H9 (cell line): ENCODE results near the gene FSIP1. TPM values are rescaled to one million over a fixed set of nuclear protein-coding genes. Genes with fewer than 3 reads are reported as not detected.
A peak's percentile ranks its signal among the peaks of the same experiment; 100 is the strongest.

Source experiments
- DNase-seq: peaks from one replicate; pipeline ENCODE4 v3.0.0-alpha.2; 2017
- H2AFZ ChIP-seq: one replicate; pipeline ENCODE4 v1.6.1; 2013; ENCODE audit warnings: mild to moderate bottlenecking, low read length, control low read depth, moderate library complexity
- H2AK5ac ChIP-seq: 2 replicates; pipeline ENCODE4 v1.6.1; 2013; ENCODE audit warnings: low read length, control low read depth, mixed read lengths; ENCODE audit not compliant: insufficient read length
- H2BK120ac ChIP-seq: one replicate; pipeline ENCODE4 v1.6.1; 2013; ENCODE audit warnings: low read depth, mild to moderate bottlenecking, low read length, control low read depth, inconsistent platforms; ENCODE audit not compliant: poor library complexity, severe bottlenecking
- H2BK12ac ChIP-seq: 2 replicates; pipeline ENCODE4 v1.6.1; 2013; ENCODE audit warnings: low read length, control low read depth, mixed read lengths, low read depth; ENCODE audit not compliant: insufficient read length
- H2BK15ac ChIP-seq: 2 replicates; pipeline ENCODE4 v1.6.1; 2013; ENCODE audit warnings: low read depth, low read length, control low read depth
- H2BK20ac ChIP-seq: one replicate; pipeline ENCODE4 v1.6.1; 2013; ENCODE audit warnings: low read depth, mild to moderate bottlenecking, low read length, control low read depth, inconsistent platforms; ENCODE audit not compliant: poor library complexity, severe bottlenecking
- H2BK5ac ChIP-seq: 2 replicates; pipeline ENCODE4 v1.6.1; 2013; ENCODE audit warnings: low read length, control low read depth, mixed read lengths; ENCODE audit not compliant: insufficient read length
- H3K14ac ChIP-seq: 2 replicates; pipeline ENCODE4 v1.6.1; 2013; ENCODE audit warnings: low read length, control low read depth; ENCODE audit not compliant: insufficient read depth
- H3K18ac ChIP-seq: 2 replicates; pipeline ENCODE4 v1.6.1; 2013; ENCODE audit warnings: low read depth, mild to moderate bottlenecking, mixed read lengths, low read length, control low read depth; ENCODE audit not compliant: insufficient read length
- H3K23ac ChIP-seq: 2 replicates; pipeline ENCODE4 v1.6.1; 2013; ENCODE audit warnings: low read length, control low read depth, mixed read lengths, low read depth; ENCODE audit not compliant: insufficient read length
- H3K23me2 ChIP-seq: 2 replicates; pipeline ENCODE4 v1.6.1; 2013; ENCODE audit warnings: low read depth, mild to moderate bottlenecking, mixed read lengths, low read length, control low read depth; ENCODE audit not compliant: insufficient read length, poor library complexity, severe bottlenecking
- H3K27ac ChIP-seq: 2 replicates; pipeline ENCODE4 v1.5.1; 2013; ENCODE audit warnings: low read length, control low read depth, mixed read lengths, low read depth; ENCODE audit not compliant: insufficient read length
- H3K27me3 ChIP-seq: 2 replicates; pipeline ENCODE4 v1.6.1; 2013; ENCODE audit warnings: low read length, control low read depth, inconsistent platforms; ENCODE audit not compliant: insufficient read depth
- H3K4ac ChIP-seq: 2 replicates; pipeline ENCODE4 v1.6.1; 2013; ENCODE audit warnings: low read depth, mild to moderate bottlenecking, control low read depth, inconsistent platforms, low read length, moderate library complexity
- H3K4me1 ChIP-seq: 2 replicates; pipeline ENCODE4 v1.6.1; 2013; ENCODE audit warnings: low read length, control low read depth, inconsistent platforms; ENCODE audit not compliant: insufficient read depth
- H3K4me2 ChIP-seq: 2 replicates; pipeline ENCODE4 v1.6.1; 2013; ENCODE audit warnings: low read length, control low read depth, mixed read lengths; ENCODE audit not compliant: insufficient read length, insufficient read depth
- H3K56ac ChIP-seq: 2 replicates; pipeline ENCODE4 v1.6.1; 2013; ENCODE audit warnings: low read depth, mild to moderate bottlenecking, mixed read lengths, low read length, control low read depth; ENCODE audit not compliant: insufficient read length
- H3K79me1 ChIP-seq: 2 replicates; pipeline ENCODE4 v1.6.1; 2013; ENCODE audit warnings: low read depth, mild to moderate bottlenecking, moderate library complexity, low read length, control low read depth, inconsistent platforms; ENCODE audit not compliant: insufficient read depth, poor library complexity, severe bottlenecking
- H3K79me2 ChIP-seq: 2 replicates; pipeline ENCODE4 v1.6.1; 2013; ENCODE audit warnings: low read length, control low read depth, inconsistent platforms; ENCODE audit not compliant: insufficient read depth
- H3K9ac ChIP-seq: 2 replicates; pipeline ENCODE4 v1.6.1; 2013; ENCODE audit warnings: low read length, control low read depth, mixed read lengths; ENCODE audit not compliant: insufficient read length; ENCODE audit errors: extremely low read depth
- H3K9me3 ChIP-seq: one replicate; pipeline ENCODE4 v1.6.1; 2013; ENCODE audit warnings: low read depth, low read length, inconsistent platforms; ENCODE audit not compliant: control insufficient read depth
- H3T11ph ChIP-seq: one replicate; pipeline ENCODE4 v1.6.1; 2013; ENCODE audit warnings: mild to moderate bottlenecking, low read length, control low read depth, inconsistent platforms
- H4K20me1 ChIP-seq: one replicate; pipeline ENCODE4 v1.6.1; 2013; ENCODE audit not compliant: control insufficient read depth, insufficient read length, insufficient read depth
- H4K5ac ChIP-seq: 2 replicates; pipeline ENCODE4 v1.6.1; 2013; ENCODE audit warnings: low read depth, mild to moderate bottlenecking, mixed read lengths, low read length, control low read depth; ENCODE audit not compliant: insufficient read length
- H4K8ac ChIP-seq: replicated peaks from 2 replicates; pipeline ENCODE4 v1.6.1; 2013; ENCODE audit warnings: low read length, control low read depth, mixed read lengths, low read depth; ENCODE audit not compliant: insufficient read length
- H4K91ac ChIP-seq: 2 replicates; pipeline ENCODE4 v1.6.1; 2013; ENCODE audit warnings: low read depth, mild to moderate bottlenecking, moderate library complexity, mixed read lengths, low read length, control low read depth; ENCODE audit not compliant: insufficient read length
- H3K27ac Mint-ChIP-seq, 3 experiments: 2 replicates in 2 of 3; 3 replicates in 1 of 3; pipeline ENCODE4 v1.8.0; 2020 to 2021; ENCODE audit warnings: mixed read lengths in 3 of 3, mild to moderate bottlenecking in 1 of 3, moderate library complexity in 1 of 3
- H3K27me3 Mint-ChIP-seq: 2 replicates; pipeline ENCODE4 v1.8.0; 2021; ENCODE audit warnings: low read depth, mild to moderate bottlenecking, moderate library complexity, mixed read lengths
- H3K36me3 Mint-ChIP-seq, 3 experiments: 2 replicates in 2 of 3; 3 replicates in 1 of 3; pipeline ENCODE4 v1.8.0; 2020 to 2021; ENCODE audit warnings: low read depth in 3 of 3, mixed read lengths in 3 of 3; ENCODE audit not compliant: insufficient read depth in 1 of 3
- H3K4me1 Mint-ChIP-seq, 2 experiments: 2 replicates each; pipeline ENCODE4 v1.8.0; 2020; ENCODE audit warnings: mixed read lengths in 2 of 2
- H3K4me3 Mint-ChIP-seq, 2 experiments: 2 replicates in 1 of 2; 3 replicates in 1 of 2; pipeline ENCODE4 v1.8.0; 2020 to 2021; ENCODE audit warnings: mild to moderate bottlenecking in 2 of 2, mixed read lengths in 2 of 2, moderate library complexity in 1 of 2
- H3K9me3 Mint-ChIP-seq, 2 experiments: 2 replicates in 1 of 2; 3 replicates in 1 of 2; pipeline ENCODE4 v1.8.0; 2020; ENCODE audit warnings: mild to moderate bottlenecking in 2 of 2, mixed read lengths in 2 of 2, moderate library complexity in 1 of 2
- WGBS: extraction: QIAGEN DNeasy Blood & Tissue Kit; methylation state at CpG from one replicate; pipeline ENCODE4 v1.1.7; 2013; ENCODE audit warnings: missing lambda C conversion rate, low lambda C conversion rate, mixed read lengths; ENCODE audit not compliant: insufficient read length; ENCODE audit errors: extremely low coverage; 5-methylcytosine and 5-hydroxymethylcytosine counted together
- total RNA-seq: library from RNA; stranded (reverse); gene quantifications from 2 replicates; pipeline ENCODE4 v1.2.1, GENCODE V29; 2021
- TF ChIP-seq, protein P1 (sequence below): fragments of 200-600 bp; sonication (generic); conservative IDR thresholded peaks from 3 replicates; pipeline ENCODE4 v1.8.0; 2021; ENCODE audit warnings: antibody characterized with exemption, mild to moderate bottlenecking

Gene FSIP1
- total RNA-seq, 1 experiment from 2014 or later = 0.96 TPM

DNA sequence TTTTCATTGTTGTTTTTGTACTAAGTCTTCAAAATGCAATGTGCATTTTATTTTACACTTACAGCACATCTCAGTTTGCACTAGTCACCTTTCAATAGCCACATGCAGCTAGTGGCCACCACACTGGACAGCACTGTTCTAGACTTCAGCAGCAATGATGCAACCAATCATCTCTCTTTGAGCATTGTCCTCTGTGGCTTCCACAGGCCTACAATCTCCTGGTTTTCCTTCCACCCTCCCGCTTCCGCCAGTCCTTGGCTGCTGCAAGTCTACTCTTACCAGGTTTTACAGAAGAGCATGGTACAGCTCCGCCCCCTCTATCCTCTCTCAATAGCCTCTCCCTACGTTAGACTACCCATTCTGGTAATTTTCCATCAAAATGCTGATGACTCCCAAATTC, 25.1 kb upstream of the FSIP1 start:
- peaks cover 6% of the 10 kb centered on the region for H3K79me1 ChIP-seq
- no peak overlapping the region for H3K14ac ChIP-seq
- H3K18ac ChIP-seq = no peak overlapping the region
- H3K23me2 ChIP-seq = no peaks in the 10 kb centered on the region
- no peak overlapping the region for H3K9ac ChIP-seq
- H3K4ac ChIP-seq = no peak overlapping the region
- no peak overlapping the region for H3K23ac ChIP-seq
- H3K4me1 ChIP-seq = peaks cover 12% of the 10 kb centered on the region
- peaks cover 52 to 54% of the 10 kb centered on the region in 2 experiments for H3K4me1 Mint-ChIP-seq
- no peak overlapping the region for H3K56ac ChIP-seq
- TF ChIP-seq, protein P1, sequence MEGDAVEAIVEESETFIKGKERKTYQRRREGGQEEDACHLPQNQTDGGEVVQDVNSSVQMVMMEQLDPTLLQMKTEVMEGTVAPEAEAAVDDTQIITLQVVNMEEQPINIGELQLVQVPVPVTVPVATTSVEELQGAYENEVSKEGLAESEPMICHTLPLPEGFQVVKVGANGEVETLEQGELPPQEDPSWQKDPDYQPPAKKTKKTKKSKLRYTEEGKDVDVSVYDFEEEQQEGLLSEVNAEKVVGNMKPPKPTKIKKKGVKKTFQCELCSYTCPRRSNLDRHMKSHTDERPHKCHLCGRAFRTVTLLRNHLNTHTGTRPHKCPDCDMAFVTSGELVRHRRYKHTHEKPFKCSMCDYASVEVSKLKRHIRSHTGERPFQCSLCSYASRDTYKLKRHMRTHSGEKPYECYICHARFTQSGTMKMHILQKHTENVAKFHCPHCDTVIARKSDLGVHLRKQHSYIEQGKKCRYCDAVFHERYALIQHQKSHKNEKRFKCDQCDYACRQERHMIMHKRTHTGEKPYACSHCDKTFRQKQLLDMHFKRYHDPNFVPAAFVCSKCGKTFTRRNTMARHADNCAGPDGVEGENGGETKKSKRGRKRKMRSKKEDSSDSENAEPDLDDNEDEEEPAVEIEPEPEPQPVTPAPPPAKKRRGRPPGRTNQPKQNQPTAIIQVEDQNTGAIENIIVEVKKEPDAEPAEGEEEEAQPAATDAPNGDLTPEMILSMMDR = no peak
- WGBS = no CpG with 5 or more reads among the region's 4 CpGs
- no peaks in the 10 kb centered on the region for H4K20me1 ChIP-seq
- no peak overlapping the region for H4K91ac ChIP-seq
- no peak overlapping the region for H2BK15ac ChIP-seq
- peaks cover 10% of the 10 kb centered on the region; the same call in 1 of the 2 replicates for H3K79me2 ChIP-seq
- H4K5ac ChIP-seq = no peak overlapping the region
- no peaks in the 10 kb centered on the region for H3K9me3 Mint-ChIP-seq
- H2BK120ac ChIP-seq = no peak overlapping the region
- H3K9me3 ChIP-seq = no peaks in the 10 kb centered on the region
- H3K27ac Mint-ChIP-seq = peak overlapping the region; percentile 15 to 89 (median 79); a peak in 5 of 7 replicates
- peak overlapping the region in 1 of 2 experiments; percentile 39; a peak in 2 of 5 replicates for H3K4me3 Mint-ChIP-seq
- no peak overlapping the region for H3T11ph ChIP-seq
- H3K4me2 ChIP-seq = no peak overlapping the region
- no peak overlapping the region for H4K8ac ChIP-seq
- no peak overlapping the region for H2AK5ac ChIP-seq
- peak; percentile 59 for DNase-seq
- no peak overlapping the region for H2BK12ac ChIP-seq
- no peaks in the 10 kb centered on the region for H3K27me3 ChIP-seq
- no peaks in the 10 kb centered on the region for H3K27me3 Mint-ChIP-seq
- no peak overlapping the region for H2AFZ ChIP-seq
- H3K27ac ChIP-seq = no peak overlapping the region
- H2BK20ac ChIP-seq = no peak overlapping the region
- H2BK5ac ChIP-seq = no peak overlapping the region
- H3K36me3 Mint-ChIP-seq = peaks cover 12 to 34% (median 27%) of the 10 kb centered on the region in 3 experiments
